Inflammatory macrophage (primary cell): Measurements from ENCODE around the gene KIAA1671.
"Not testable (repeated sequence)": the region's sequence is repeated elsewhere in the genome, so short reads cannot be mapped to it uniquely, and the experiment has no call there.

Experiments used
- DNase-seq, 2 donors: peaks; one replicate each; pipeline ENCODE4 v3.0.0-alpha.2; 2020 to 2022
- total RNA-seq, 18 experiments: gene quantifications; one replicate each; lab custom pipeline; 2026; ENCODE audit warnings: mixed read lengths in 6 of 18, inconsistent platforms in 2 of 18; lab: John Stamatoyannopoulos, UW

Gene KIAA1671
- 0 to 6.4 (median 0.41) reads per million in 18 experiments for total RNA-seq

DNA sequence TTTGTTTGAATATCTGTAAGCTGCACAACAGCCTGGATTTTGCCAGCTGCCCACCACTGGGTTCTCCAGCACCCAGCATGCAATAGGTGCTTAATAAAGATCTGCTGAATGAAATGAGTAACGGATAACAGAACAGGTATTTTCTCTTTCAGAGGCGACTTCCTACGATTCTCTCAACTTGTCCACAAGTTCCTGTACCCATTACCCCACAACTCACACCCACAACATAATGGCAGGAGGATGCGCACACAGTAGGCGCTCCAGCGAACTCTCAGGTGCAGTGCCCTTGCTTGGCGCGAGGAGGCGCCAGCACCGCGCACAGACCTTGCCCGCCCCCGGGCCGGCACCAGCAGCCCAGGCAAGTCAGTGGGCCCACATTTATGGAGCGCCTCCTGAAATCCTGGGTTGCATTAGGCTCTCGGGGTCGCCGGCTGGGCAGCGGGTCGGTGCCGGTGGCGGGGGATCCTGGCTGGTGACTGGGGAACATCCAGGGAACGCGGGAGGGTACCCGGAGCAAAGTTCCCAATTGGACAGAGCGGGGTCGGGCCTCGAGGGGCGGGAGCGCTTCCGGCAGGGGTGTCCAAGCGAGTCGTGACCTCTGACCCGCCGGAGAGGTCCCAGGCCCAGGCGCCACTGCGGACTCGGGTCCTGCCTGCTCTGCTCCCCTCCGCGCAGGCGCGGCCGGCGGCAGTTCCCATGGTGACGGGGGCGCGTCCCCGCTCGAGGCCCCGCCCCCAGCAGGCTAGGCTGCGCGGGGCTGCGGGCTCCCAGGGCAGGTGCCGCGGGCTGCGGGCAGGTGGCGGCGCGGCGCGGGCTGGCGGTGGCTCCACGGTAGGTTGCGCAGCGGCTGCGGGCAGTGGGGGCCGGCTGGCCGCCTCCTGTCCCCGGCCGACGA is at the start of gene KIAA1671:
Gene KIAA1671 (plus strand): TSS at position 775 of the 895 bp plus-strand sequence. CDS start 75,284 bp downstream, outside the sequence.
- peak; percentile 56 to 74 for DNase-seq

DNA sequence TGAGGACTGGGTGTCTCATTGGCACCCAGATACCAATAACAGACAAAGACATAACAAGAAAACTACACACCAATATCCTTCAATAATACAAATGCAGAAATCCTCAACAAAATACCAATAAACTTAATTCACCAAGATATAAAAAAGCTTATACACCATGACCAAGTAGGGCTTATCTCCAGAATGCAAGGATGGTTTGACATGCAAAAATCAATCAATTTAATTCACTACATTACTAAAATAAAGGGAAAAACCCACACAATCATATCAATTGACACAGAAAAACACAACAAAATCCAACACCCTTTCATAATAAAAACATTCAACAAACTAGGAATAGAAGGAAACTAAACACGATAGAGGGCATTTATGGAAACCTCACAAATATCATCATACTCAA is 46.6 kb upstream of the KIAA1671 start:
- no peak for DNase-seq

DNA sequence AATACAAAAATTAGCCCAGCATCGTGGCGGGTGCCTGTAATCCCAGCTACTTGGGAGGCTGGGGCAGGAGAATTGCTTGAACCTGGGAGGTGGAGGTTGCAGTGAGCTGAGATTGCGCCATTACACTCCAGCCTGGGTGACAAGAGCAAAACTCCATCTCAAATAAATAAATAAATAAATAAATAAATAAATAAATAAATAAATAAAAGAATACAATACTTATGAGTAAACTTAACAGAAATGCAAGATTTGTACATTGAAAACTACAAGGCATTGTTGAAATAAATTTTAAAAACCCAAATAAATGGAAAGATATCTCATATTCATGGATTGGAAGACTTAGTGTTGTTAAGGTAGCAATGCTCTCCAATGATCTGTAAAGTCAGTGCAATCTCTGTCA is 45.4 kb upstream of the KIAA1671 start:
- not testable (repeated sequence) for DNase-seq

DNA sequence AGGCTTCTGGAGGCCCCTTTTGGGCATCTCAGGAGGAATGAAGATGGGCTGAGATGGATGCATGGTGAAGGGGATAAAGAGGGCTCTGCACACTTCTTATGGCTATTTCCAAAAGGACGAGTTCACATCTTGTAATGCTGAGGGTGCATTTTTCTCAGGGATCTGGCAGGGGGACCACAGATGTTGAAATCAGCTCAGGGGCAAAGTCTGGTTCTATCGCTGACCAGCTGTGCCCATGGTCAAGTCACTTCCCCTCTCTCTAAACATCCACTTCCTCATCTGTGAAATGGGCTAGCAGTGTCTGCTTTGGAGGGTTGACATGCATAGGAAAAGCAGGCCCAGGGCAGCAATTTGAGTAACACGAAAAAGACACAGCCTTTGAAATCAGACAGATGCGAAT is 32.5 kb upstream of the KIAA1671 start:
- no peak for DNase-seq

DNA sequence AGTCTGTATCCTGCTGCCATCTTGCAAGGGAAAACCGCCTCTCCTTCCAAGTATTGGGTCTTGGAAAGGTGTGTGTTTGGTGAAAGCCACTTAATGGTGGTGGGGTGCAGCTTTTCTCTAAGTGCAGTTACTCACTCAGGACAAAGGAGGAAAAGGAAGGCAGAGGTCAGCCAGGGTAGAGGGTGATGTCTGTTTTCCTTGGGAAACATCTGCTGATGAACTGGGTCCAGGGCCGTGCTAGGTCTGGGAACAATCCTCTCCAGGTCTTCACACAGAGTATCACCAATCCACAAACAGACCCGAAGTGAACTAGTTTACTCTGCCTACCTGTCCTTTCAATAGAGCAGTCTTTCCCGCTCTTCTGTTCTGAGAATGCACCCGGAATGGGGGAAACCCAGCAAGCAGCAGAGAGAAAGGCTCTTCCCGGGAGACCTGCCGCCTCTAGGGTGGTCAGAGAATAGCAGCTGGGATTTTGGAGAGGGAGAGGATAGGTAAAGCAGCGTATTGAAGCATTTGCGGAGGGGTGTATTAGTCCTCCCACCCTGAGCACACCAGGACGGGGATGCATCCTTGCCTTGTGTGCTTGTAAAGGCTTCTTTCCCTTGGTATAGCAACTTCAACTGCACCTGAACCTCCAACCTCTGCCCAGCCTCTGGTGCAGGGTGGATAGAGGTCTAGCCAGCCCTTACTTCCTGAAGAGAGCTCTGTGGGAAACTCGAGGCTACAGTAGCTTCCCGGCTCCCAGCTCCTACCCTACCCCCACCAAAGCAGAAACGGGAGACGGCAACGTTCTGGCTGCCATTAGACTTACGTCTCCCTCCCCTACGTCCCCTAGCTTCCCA is 26.7 kb upstream of the KIAA1671 start:
- DNase-seq = no peak

DNA sequence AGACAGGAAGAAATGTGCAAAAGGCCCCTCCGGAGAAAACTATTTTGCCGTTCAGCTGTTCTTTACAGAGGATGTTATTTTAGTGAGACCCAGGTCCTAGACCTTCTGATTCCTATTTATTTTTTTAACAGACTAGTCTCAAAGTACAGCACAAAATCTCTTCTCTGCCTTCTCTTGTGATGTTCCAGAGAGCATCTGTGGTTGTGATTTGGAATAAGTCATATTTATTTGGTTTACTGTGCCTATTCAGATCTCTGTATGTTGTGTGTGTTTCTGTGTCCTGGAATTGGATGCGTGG is 26.1 kb upstream of the KIAA1671 start:
- no peak for DNase-seq

DNA sequence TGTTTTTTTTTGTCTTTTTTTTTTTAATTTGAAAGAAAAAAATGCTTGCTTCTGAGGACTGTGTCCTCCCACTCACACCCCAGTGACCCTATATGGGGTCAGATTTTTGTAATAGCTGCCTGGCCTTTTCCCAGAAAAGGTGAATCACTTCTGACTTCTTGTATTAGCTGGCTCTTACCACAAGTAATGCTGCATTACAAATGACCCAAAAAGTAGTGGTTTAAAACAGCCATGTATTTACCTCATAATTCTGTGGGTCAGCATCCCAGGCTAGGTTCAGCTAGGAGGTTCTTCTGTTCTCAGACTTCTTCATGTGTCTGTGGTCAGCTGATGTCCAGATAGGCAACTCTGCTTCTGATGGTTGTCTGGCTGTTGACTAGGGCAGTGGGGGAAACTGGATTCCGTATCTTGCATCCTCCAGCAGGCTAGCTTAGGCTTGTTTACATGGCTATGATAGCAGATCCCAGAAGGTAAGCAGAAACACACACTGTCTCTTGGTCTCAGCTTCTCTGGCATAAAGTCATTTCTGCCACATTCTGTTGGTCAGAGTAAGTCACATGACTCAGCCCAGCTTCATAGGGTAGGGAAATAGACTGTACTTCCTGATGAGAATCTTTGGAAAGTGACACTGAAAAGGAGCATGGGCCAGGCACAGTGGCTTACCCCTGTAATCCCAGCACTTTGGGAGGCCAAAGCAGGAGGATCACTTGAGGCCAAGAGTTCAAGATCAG is 25.5 kb upstream of the KIAA1671 start:
- no peak for DNase-seq

DNA sequence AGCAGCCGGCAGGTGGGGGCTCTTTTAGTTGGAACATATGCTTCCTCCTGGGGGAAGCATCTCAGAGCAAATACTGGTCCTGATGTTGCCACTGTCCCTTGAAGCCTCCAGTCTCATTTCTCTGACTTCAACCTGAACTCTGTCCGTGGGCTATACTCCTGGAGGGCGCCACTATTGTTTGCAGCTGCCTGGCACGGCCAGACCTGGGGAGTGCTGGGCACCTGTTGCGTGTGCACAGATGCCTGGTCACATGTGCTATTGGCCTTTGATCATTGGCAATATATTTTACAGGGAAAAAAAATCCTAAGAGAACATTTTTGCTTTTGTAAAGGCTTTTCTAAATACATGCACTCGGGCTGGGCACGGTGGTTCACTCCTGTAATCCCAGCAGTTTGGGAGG is 24.2 kb upstream of the KIAA1671 start:
- no peak for DNase-seq

DNA sequence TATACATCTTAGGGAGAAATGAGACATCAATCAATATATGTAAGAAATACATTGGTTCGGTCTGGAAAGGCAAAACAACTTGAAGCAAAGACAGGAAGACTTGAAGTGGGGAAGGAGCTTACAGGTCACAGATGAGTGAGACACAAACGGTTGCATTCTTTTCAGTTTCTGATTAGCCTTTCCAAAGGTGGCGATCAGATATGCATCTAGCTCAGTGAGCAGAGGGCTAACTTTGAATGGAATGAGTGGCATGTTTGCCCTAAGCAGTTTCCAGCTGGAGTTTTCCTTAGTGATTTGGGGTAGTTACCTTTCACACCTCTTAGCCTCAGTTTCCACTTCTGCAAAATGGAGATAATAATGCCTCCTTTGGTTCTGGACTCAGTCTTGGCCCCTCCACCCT is 21.8 kb upstream of the KIAA1671 start:
- no peak for DNase-seq

DNA sequence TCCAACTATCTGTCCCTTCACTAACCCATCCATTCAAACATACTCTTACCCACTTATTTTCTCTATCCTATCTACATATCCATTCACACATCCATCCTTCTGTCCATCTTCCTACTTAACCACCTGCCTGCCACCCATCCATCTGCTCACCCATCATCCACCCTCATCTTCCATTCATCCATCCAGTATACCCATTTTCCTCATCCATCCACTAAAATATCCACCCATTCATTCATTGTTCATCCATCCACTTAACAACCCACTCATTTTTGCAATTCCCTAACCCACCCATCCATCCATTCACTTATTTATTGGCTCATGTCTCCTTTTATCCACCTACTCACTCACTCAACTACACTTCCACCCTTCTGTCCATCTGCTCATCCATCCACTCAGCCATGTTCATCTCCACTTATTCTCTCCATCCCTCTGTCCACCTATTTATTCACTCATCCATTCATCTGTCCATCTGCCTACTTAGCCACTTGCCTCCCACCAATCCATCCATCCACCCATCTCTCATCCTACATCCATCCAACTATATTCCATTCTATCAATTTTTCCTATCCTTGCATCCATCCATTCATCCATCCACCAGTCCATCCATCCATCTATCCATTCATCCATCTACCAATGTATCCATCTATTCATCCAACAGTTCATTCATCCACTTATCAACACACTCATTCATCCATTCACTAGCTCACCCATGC is 16.6 kb upstream of the KIAA1671 start:
- DNase-seq = no peak

DNA sequence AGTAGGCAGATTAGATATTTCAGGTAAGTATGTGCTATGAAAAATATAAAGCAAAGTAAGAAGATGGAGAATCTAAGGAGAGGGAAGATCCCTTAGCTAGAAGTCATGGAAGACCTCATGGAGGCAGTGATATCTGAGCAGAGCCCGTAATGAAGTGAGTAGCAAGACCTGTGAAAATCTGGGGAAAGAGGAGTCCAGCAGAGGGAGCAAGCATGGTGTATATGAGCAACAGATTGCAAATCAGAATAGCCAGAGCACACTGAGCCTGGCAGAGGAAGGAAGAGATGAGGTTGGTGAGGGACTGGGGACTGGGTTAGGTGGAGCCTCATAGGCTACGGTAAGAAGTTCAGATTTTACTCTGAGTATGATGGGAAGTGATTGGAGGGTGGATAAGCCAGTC is 15.4 kb upstream of the KIAA1671 start:
- no peak for DNase-seq

DNA sequence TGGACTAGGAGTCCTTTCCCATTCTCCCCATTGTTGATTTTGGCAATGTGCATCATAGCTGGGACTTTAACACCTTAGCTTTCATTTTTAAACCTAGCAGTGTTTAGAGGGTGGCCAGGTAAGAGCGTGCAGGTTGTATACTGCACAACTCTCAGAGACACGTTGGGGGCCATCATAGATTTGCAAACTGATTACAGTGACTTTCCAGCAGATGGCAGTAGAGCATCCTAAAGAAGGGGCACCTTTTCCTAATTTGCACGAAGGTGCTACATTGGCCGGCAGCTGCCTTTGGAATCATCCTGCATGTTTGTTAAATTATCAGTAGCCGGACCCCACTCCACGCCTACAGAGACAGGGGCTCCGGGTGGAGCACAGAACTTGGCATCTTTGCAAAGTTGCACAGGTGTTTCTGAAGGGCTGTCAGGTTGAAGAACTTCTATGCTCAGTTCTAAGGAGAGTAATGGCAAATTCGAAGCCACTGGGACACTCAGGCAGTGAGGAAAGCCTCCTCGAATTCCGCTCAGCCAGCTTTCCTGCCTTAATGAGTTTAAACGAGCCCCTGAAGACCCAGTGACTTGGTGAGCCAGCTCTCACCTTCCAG is 13.7 kb upstream of the KIAA1671 start:
- DNase-seq = peak; percentile 11 to 42

DNA sequence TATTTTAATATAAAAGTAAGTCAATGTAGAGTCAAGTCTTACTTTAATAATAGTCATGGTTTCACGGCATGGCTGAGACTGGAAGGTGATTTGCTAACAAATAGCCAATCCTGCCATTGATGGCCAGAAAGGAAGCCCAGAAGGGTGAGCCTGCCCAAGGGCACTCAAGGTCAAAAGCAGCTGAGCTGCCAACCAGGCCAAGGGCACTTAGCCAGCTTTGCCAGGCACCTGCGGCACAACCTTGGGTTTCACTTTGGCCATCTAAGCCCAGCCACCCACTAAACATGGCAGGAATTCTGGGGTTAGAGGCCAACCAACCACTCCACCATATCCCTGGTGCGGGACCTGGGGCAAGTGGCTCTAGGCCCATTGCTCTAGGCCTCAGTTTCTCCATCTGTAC is 10.2 kb upstream of the KIAA1671 start:
- DNase-seq = no peak

DNA sequence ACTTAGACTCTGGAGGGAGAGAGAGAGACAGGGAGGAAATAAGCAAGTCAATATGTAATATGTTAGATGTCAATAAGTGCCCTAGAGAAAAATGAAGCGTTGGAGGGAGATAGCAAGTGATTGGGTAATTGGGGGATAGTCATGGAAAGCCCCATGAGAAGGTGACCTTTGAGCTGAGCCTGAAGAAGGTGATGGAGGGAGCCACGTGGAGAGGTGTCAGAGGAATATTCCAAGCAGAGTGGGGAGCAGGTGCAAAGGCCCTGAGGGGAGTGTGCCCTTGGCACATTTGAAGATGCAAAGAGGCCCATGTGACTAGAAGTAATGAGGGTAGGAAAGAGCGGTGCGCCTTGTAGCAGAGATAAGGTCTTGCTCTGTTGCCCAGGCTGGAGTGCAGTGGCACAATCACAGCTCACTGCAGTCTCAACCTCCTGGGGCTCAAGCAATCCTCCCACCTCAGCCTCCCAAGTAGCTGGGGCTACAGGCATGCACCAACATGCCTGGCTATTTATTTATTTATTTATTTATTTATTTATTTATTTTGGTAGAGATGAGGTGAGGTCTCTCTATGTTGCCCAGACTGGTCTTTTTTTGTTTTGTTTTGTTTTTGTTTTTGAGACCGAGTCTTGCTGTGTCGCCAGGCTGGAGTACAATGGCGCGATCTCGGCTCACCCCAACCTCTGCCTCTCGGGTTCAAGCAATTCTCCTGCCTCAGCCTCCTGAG is 8.1 kb upstream of the KIAA1671 start:
- no peak for DNase-seq

DNA sequence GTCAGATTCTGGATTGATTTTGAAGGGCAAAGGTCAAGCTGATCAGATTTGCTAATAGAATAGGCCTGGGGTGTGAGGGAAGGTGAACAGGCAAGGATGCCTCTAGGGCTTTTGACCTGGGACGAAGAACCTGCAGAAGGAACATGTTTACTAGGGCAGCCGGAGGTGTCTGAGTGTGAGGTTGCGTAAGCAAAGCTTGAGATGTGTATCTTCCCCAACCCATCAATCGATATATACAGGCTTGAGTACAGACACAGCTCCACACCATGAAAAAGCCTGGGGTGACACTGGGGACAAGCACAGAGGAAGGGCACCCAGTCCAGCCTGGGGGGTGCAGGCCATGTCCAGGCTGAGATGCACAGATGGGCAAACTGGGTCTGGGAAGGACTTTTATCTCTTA is 7.1 kb upstream of the KIAA1671 start:
- DNase-seq = no peak

DNA sequence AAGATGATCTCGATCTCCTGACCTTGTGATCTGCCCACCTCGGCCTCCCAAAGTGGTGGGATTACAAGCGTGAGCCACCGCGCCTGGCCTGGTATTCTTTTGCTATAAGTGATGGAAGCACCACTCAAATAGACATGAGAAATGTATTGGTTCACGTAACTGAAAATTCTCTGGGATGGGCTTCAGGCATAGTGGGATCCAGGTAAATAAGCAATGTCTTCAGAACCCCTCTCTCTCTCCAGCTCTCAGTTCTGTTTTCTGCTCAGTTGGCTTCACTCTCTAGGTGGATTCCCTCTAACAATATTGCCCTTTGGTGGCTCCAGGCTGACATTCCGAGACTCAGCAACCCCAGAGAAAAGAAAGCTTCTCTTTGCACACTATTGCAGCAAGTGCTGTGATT is 5.1 kb upstream of the KIAA1671 start:
- DNase-seq = no peak

DNA sequence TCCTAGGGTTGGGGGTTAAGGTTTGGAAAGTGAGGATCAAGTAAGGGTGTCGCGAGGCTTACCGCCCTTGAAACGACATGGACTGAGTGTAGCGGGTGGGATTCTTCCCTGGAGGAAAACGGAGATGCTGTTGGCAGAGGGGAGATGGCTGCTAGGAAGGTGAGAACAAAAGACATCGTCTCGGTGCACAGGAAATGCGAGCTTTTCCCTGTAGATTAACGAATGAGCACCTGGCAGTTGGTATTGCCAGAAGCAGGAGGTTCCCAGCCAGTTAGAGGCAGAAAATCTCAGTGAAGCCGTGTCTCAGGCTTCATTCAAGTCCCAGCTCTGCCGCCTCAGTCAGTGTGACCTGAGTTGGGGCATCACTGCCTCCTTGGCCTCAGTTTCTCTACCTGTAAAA is 4.6 kb upstream of the KIAA1671 start:
- no peak for DNase-seq

DNA sequence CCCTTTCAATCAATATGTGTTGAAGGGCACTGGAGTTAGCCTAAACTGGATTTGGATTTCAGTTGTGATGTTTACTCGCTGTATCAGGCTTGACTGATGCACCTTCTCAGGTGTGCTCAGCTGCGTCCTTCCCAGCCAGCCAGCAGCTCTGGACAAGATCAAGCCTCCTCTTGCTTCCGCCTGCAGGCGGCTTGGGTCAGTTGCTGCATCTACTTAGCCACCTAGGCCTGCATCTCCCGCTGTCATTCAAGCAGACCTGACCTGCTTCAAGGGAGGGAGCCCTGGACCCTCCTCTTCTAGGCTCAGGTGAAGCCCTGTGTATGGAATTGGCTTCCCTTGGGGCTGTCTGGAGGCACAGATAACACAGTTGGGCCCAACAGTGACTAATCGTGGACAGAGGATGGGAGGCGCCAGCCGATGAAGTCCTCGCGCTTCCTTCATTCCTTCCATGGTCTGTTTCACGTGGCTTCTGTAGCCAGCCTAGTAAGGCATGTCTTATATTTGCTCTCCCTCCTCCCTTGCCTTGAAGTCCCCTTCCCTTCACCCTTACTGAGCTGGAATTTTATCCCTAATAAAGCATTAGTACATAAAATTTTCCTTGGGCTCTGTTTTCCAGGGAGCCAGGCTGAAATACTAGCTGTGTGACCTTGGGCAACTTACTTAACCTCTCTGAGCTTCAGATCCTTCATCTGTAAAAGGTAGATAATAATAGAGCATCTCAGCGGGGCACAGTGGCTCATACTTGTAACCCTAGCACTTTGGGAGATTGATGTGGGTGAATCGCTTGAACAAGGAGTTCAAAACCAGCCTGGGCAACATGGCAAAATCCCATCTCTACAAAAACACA is 3.9 kb upstream of the KIAA1671 start:
- DNase-seq = no peak

DNA sequence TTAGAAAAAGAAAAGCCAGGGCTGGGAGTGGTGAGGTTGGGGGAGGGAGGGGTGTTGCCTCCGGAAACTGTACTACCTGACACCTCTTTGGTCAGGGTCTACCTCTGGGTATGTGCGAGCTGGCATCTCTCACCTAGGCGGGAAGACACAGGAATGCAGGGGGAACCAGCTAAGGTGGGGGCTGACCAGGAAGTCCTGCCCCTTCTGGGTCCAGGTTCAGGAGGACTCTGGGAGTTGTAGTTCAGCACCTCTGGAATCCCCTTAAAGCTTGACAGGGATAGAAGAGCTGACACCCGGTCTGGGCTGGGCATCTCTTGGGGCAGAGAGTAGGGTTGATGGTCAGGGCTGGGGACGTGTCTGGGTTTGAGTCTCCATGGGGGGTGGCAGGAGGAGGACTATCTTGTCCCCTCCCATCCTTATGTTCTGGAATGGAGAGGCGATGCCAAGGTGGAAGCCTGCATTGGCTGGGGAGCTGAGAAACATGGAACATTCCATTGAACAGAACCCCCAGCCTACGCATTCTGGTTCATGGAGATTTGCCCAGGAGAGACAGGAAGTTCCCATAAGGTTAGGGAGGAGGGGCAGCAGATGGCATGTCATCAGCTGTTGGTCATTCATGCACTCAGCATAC is 2.1 kb upstream of the KIAA1671 start:
- no peak for DNase-seq

DNA sequence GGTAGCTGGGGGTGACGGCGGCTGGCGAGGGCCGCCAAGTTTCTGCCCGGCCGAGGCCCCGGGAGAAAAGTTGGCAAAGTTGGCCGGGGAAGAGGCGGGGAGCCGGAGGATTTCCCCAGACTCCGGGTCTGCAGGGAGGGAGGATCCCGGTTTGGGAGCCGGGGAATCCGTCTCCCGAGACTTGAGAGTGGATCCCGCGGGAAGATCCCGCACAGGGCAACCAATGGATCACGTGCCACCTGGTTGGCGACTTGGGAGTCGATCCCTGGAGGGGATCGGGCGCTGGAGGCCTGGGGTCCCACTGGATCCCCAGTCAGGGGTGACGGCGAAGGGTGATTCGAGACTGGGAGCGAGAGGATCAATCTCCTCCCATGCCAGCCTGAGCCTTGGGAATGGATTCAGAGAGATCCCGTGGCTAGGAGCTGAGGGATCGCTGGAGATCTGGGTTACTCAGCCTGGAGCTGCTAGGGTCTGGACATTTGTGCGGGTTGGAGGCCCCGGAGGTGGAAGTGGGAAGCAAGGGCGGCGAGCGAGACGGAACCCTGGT is 394 bp downstream of the KIAA1671 start:
- no peak for DNase-seq
